Osteoblast (primary cell): ENCODE measurements around the gene KY. TPM values are rescaled to one million over a fixed set of nuclear protein-coding genes. Genes with fewer than 3 reads are reported as not detected.

Experiments used
- DNase-seq: peaks from one replicate; pipeline ENCODE4 v3.0.0; 2011; ENCODE audit warnings: low spot score, mixed read lengths; ENCODE audit not compliant: insufficient read length; ENCODE audit errors: missing footprints
- H2AFZ ChIP-seq: 2 replicates; pipeline ENCODE4 v1.6.0; 2011; ENCODE audit warnings: mild to moderate bottlenecking, low read length
- H3K27ac ChIP-seq: 2 replicates; pipeline ENCODE4 v1.5.1; 2011; ENCODE audit warnings: mild to moderate bottlenecking, low read depth, low read length, moderate library complexity
- H3K27me3 ChIP-seq: 2 replicates; pipeline ENCODE4 v1.6.0; 2012; ENCODE audit warnings: mild to moderate bottlenecking, control low read depth, inconsistent platforms, low read length, moderate library complexity; ENCODE audit not compliant: insufficient read depth
- H3K36me3 ChIP-seq: 2 replicates; pipeline ENCODE4 v1.5.1; 2011; ENCODE audit warnings: mild to moderate bottlenecking, low read length, control low read depth, moderate library complexity; ENCODE audit not compliant: insufficient read depth
- H3K4me1 ChIP-seq: 2 replicates; pipeline ENCODE4 v1.5.1; 2011; ENCODE audit warnings: mild to moderate bottlenecking, low read length, control low read depth, moderate library complexity; ENCODE audit not compliant: insufficient read depth
- H3K4me2 ChIP-seq: 2 replicates; pipeline ENCODE4 v1.6.0; 2011; ENCODE audit warnings: mild to moderate bottlenecking, low read length; ENCODE audit not compliant: insufficient read depth
- H3K4me3 ChIP-seq: fragments of 200-600 bp; sonication (generic); 3 replicates; pipeline ENCODE4 v1.5.1; 2012; ENCODE audit warnings: mild to moderate bottlenecking, low read length, inconsistent platforms; ENCODE audit not compliant: insufficient read depth
- H3K79me2 ChIP-seq: 2 replicates; pipeline ENCODE4 v1.6.0; 2012; ENCODE audit warnings: mild to moderate bottlenecking, low read length, control low read depth, inconsistent platforms; ENCODE audit not compliant: insufficient read depth
- H3K9me3 ChIP-seq: 2 replicates; pipeline ENCODE4 v1.5.1; 2011; ENCODE audit warnings: low read depth, low read length, control low read depth
- H4K20me1 ChIP-seq: 2 replicates; pipeline ENCODE4 v1.6.0; 2012; ENCODE audit warnings: mild to moderate bottlenecking, low read length, control low read depth; ENCODE audit not compliant: insufficient read depth
- total RNA-seq: library from RNA; depleted of rRNA; stranded (reverse); fragments of >200 nt; gene quantifications from 2 replicates; pipeline ENCODE4 v1.2.3, GENCODE V29; 2012
- TF ChIP-seq, protein P1 (sequence below): IDR thresholded peaks from 2 replicates; pipeline ENCODE4 v1.5.1; 2011; ENCODE audit warnings: mild to moderate bottlenecking, low read depth, low read length, moderate library complexity; ENCODE audit errors: extremely low read depth

The KY gene
- total RNA-seq, 1 donor = 3.6 TPM

DNA sequence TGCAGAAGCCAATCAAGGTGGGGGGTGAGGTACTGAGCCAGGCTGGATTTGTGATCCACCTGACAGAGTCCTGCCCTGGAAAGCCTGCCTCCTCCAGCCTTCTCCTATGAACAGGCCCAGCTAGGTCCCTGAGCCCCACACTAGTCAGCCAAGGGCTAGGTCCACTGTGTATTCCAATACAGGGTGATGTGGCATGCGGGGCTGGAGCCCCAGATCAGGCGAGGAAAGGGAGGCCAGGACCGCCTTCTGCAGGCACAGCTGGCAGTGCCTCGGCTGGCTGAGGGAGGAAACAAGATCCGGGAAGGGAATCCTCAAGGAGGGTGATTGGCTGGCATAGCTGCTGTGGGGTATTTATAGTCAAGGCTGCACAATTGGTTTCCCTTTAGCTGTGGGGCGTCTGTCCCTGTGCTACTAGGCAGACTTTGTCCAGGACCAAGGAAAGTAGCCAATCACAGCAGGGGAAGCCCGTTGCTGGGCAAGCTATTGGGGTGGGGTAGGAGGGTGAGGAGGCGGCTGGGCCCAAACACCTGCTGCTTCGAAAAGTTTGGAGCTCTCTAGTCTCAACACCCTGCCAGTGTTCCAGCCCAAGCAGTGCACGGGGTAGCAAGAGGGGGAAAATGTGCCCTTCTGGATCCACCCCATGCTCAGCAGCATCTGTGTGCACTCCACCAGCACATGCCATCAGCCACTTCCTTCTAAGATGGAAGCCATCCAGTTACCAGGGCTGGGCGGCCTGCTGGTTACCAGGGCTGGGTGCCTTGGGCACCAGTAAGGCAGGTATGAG lies 5.9 kb downstream of the KY start:
- Histone ChIP-seq H3K4me3 (no peak overlapping the region), H3K36me3 (peaks cover 7% of the 10 kb centered on the region), H3K9me3 (no peaks in the 10 kb centered on the region), H3K79me2 (no peaks in the 10 kb centered on the region), H3K4me2 (no peak overlapping the region), H3K4me1 (peaks cover 1% of the 10 kb centered on the region), H3K27me3 (no peaks in the 10 kb centered on the region), H2AFZ (no peak overlapping the region), H4K20me1 (no peaks in the 10 kb centered on the region), H3K27ac (no peak overlapping the region)
- TF ChIP-seq, protein P1, sequence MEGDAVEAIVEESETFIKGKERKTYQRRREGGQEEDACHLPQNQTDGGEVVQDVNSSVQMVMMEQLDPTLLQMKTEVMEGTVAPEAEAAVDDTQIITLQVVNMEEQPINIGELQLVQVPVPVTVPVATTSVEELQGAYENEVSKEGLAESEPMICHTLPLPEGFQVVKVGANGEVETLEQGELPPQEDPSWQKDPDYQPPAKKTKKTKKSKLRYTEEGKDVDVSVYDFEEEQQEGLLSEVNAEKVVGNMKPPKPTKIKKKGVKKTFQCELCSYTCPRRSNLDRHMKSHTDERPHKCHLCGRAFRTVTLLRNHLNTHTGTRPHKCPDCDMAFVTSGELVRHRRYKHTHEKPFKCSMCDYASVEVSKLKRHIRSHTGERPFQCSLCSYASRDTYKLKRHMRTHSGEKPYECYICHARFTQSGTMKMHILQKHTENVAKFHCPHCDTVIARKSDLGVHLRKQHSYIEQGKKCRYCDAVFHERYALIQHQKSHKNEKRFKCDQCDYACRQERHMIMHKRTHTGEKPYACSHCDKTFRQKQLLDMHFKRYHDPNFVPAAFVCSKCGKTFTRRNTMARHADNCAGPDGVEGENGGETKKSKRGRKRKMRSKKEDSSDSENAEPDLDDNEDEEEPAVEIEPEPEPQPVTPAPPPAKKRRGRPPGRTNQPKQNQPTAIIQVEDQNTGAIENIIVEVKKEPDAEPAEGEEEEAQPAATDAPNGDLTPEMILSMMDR = no peak
- no peak for DNase-seq

GRCh38 chr3:134643150-134643675 lies 7.6 kb downstream of the KY start:
- DNase-seq = no peak
- H3K27me3 ChIP-seq = no peaks in the 10 kb centered on the region
- TF ChIP-seq, protein P1 = no peak
- no peak overlapping the region for H3K4me3 ChIP-seq
- no peaks in the 10 kb centered on the region for H3K4me1 ChIP-seq
- H3K9me3 ChIP-seq = no peaks in the 10 kb centered on the region
- H3K27ac ChIP-seq = no peak overlapping the region
- peaks cover 7% of the 10 kb centered on the region for H3K36me3 ChIP-seq
- H4K20me1 ChIP-seq = no peaks in the 10 kb centered on the region
- no peak overlapping the region for H3K4me2 ChIP-seq
- no peaks in the 10 kb centered on the region for H3K79me2 ChIP-seq
- H2AFZ ChIP-seq = no peak overlapping the region

GRCh38 chr3:134642445-134643149 lies 8.2 kb downstream of the KY start:
- no peaks in the 10 kb centered on the region for H3K9me3 ChIP-seq
- TF ChIP-seq, protein P1 = no peak
- peaks cover 7% of the 10 kb centered on the region for H3K36me3 ChIP-seq
- no peaks in the 10 kb centered on the region for H3K4me1 ChIP-seq
- no peak overlapping the region for H3K27ac ChIP-seq
- DNase-seq = no peak
- no peak overlapping the region for H3K4me2 ChIP-seq
- no peak overlapping the region for H2AFZ ChIP-seq
- no peaks in the 10 kb centered on the region for H3K27me3 ChIP-seq
- H4K20me1 ChIP-seq = no peaks in the 10 kb centered on the region
- no peaks in the 10 kb centered on the region for H3K79me2 ChIP-seq
- H3K4me3 ChIP-seq = no peak overlapping the region

DNA sequence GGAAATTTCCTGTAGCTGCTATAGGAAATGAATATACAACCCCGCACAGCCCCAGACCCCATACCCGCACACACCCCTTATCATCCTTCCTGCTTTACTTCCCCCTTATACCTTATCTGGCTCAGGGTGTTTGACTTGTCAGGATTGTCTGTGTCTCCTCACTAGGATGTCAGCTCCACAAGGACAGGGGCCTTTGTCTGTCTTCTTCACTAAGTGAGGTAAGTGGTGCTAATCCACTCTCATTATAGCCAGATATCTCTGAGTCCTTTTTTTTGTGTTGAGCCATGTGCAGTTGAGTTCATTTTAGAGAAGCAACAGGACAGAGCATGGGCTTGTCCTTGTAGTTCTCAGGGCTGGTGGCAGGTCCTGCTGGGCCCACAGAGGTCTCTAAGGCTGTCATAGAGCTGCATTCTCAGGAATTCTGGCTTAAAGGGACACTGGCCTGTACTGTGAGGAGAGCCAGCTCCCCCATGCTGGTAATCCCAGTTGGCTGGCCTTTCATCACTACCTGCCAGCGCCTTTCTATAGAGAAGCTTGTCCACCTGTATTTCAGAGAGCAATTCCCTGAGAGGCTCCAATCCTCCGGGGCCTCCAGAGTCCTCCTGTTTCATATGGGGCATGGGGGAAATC lies 9.0 kb downstream of the KY start:
- Histone ChIP-seq H3K4me2 (no peak overlapping the region), H3K9me3 (no peaks in the 10 kb centered on the region), H3K27ac (no peak overlapping the region), H4K20me1 (no peaks in the 10 kb centered on the region), H3K4me1 (no peaks in the 10 kb centered on the region), H2AFZ (no peak overlapping the region), H3K36me3 (peaks cover 7% of the 10 kb centered on the region), H3K27me3 (no peaks in the 10 kb centered on the region), H3K79me2 (no peaks in the 10 kb centered on the region), H3K4me3 (no peak overlapping the region)
- TF ChIP-seq, protein P1 = no peak
- DNase-seq = no peak
